Measurements from ENCODE around the gene PLVAP.

The PLVAP gene

DNA sequence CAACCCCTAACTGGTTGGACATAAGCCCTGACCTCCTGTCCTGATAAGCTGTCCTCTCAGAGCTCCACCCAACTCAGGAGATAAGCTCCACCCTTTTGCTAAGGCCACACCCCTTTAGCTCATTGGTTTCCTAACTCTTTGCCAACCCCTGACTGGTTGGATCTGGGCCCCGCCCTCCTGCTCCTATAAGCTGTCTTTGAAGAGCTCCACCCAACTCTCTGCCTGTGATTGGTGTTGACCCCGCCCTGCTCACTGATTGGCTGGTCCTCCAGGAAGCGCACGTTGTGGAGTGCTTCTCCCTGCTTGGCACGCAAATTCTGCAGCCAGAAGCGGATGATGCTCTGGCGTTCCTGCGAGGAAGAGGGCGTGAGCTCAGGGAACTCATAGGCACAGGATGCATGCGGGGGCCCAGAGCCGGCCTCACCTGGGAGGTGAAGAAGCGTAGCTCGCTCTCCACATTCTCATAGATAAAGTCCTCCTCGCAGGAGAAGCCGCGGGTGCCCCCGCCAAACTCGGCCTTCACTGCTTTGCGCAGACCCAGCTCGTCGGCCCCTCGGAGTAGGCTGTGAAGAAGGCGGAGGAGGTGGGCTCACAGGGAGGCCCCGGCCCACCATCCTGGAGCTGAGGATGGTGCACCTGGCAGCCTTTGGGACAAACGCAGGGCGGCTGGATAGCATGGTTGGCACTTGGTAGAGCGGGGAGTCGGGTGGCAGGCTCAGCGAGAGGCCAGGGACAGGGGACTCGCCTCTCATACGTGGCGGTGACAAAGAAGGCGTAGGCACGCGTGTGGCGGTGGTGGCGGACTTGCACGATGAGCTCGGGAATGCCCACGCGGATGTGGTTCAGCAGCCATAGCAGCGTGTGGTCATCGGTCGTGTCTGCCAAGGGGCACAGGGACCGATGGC, 44.2 kb downstream of the PLVAP start:
- DNase-seq, result no peak

GRCh38 chr19:17332360-17332676, 44.8 kb downstream of the PLVAP start:
- no peak for DNase-seq

GRCh38 chr19:17331045-17331558, 46.0 kb downstream of the PLVAP start:
- no peak for DNase-seq

- DNase-seq, result no peak
These were observed 46.7 kb downstream of the PLVAP start for GRCh38 chr19:17330262-17331044.

DNA sequence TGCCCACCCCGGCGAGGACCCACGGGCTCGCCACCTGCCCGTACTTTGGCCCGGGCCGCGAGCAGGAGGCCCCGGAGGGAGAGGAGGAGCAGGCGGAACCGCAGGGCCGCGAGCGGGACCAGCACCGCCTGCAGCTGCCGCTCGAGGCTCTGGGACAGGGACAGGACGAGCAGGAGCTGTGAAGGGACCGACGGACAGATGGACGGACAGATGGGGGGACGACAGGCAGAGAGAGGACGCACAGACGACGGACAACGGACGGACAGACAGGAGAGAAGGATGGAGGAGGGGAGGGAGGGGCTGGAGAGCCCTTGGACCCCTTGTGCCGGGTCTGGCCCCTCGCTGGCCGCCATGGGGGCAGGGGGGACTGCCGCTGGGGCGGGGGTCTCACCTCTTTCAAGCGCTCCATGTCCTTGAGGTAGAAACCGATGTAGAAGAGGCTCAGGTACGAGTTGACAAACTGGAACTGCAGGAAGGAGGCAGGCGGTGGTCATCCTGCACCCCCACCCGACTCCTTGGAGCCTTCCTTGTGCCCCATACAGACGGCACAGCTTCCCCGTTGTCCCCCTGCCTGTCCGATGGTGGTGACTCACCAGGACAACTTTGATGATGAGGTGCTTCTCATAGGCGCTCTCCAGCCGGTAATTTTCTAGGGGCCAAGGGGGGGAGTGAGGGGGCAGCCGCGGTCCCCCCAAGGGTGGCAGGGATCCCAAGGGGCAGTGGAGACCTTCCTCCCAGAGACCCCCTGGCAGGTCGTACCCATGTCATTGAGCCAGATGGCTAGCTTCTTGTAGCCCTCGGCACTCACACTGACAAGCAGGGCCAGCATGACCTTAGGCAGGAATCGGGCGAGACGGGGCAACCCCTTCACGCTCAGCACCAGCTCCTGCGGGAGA, 47.5 kb downstream of the PLVAP start:
- no peak for DNase-seq

- peak; percentile 24 for DNase-seq
These were observed 48.4 kb downstream of the PLVAP start for GRCh38 chr19:17328517-17329365.

DNA sequence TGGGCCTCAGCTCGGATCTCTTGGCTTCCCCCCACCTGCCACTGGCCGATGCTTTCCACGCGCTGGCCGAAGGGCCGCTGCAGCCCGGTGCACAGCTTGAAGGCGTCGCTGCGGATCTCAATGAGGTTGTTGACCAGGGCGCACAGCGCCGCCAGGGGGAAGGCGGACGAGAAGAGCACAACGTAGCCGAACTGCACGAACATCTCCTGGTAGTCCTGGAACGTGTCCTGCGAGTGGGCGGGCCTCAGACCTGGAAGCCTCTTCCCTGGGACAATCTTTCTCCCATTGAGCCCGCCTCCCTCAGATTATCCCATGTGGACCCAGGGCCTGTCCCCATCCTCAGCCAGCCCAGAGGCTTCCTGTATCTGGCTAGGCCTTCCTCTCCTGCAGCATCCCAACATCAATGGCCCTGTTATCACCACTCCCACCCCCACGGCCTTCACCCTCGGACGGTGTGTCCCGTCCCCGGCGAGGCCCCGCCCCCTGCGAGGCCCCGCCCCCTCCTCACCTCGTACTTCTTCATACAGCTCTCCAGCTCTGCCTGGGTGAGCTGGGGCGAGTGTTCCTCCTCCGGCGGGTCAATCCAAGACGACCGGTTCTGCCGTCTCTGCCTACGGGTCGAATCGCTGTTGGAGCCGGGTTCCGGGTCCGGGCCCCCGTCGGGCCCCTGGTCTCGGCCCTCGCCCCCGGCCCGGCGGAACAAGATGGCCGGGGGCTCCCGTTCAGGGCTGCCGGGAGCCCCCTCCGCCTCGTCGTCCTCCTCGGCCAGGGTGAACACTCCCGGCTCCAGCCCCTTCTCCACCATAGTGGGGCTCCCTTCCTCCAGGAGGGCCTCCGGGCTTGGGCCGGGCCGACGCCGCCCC, 49.3 kb downstream of the PLVAP start:
- DNase-seq, result peak; percentile 38

- no peak for DNase-seq
These were observed 50.0 kb downstream of the PLVAP start for GRCh38 chr19:17327068-17327653.

GRCh38 chr19:17326595-17326966, 50.6 kb downstream of the PLVAP start:
- DNase-seq, result no peak

DNA sequence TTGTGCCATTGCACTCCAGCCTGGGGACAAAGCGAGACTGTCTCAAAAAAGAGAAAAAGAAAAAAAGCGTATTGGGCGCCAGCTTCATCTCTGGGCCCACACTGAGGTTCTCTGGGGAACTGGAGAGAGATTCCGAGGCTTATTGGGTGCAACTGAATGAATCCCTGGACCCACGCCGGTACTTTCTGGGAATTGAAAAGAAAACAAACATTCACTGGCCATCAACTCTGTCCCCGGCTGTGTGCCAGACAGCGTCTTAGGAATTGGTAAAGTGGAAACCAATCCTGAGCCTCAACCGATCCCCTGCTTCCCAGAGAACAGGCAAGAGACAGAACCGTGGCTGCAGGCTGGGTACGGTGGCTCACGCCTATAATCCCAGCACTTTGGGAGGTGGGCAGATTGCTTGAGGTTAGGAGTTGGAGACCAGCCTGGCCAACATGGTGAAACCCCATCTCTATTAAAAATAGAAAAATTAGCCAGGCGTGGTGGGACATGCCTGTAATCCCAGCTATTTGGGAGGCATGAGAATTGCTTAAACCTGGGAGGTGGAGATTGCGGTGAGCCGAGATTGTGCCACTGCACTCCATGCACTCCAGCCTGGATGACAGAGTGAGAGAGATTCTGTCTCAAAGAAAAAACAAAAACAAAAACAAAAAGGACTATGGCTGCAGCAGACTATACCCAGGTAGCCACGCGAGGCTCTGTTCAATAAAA, 51.1 kb downstream of the PLVAP start:
- DNase-seq, result no peak

- DNase-seq, result no peak
These were observed 52.0 kb downstream of the PLVAP start for GRCh38 chr19:17325133-17325532.

- DNase-seq, result no peak
These were observed 52.6 kb downstream of the PLVAP start for GRCh38 chr19:17324357-17325114.

DNA sequence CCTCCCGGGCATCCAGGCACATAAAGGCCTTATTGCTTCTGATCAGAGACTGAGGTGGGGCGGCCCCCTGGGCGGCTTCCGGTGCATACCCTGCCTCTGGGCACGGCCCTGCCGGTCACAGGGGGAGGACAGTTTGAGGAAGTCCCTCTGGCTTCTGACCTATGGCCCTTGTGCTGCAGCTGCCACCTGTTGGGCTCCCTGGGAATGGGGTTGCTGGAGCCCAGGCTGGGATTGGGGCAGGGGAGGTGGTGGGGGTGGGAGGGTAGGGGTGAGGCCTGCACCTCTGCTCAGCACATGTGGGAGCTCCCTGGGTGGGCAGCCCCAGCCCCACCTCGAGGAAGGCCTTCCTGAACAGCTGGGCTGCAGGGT, 53.2 kb downstream of the PLVAP start:
- no peak for DNase-seq

- no peak for DNase-seq
These were observed 53.7 kb downstream of the PLVAP start for GRCh38 chr19:17323300-17323963.

DNA sequence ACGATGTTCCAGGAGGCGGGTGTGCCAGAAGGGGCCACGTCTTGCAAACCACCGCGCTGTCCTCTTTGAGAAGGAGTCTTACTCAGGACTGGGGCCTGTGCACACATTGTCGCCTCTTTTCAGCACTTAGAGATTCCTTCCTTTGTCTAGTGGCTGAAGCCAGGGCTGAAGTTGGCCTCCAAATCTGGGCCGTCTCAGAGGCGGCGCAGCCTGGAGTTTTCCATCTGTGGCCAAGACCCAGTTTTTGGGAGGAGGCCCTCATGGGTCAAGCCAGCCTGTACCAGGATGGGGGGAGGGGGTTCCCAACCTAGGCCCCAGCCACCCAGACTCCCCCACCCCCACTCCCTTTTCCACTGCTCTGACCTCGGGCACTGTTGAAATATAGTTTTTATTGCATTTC, 54.3 kb downstream of the PLVAP start:
- DNase-seq, result no peak

DNA sequence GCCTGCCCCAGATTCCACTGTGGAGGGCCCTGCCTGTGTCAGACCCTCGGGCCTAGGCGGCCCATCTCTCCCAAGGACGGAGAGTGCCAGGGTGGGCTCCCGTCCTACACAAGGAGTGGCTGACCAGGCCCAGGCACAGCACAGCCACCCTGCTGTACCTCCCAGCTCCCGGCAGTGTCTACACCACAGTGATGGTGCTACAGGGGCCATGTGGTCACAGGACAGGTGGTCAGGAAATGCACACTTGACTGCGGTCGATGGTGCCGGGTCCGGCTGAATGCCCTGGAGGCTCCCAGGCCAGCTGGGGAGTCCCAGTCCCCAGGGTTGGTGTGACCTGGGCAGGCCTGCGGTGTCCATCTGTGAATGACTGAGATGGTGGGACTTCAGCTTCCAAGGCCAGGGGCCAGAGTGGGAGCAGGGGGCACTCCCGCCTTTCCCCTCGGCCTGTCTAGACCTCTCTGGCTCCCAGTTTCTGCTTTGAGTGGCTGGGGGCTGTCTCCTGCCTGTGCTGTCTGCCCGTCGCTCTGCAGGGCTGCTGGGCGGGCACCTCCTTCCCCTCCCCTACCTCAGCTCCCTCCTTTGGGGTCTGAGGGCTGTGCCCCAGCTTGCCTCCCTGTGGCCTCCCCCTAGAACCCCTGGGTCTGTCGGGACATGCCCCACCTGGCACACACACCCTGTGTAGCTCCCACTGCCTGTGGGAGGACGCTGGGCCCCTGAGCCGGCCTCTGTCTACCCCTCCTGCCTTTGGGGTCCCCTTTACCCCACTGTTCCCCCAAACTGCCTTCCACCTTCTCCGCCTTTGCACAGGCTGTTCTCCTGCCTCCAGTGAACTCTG, 55.3 kb downstream of the PLVAP start:
- no peak for DNase-seq

DNA sequence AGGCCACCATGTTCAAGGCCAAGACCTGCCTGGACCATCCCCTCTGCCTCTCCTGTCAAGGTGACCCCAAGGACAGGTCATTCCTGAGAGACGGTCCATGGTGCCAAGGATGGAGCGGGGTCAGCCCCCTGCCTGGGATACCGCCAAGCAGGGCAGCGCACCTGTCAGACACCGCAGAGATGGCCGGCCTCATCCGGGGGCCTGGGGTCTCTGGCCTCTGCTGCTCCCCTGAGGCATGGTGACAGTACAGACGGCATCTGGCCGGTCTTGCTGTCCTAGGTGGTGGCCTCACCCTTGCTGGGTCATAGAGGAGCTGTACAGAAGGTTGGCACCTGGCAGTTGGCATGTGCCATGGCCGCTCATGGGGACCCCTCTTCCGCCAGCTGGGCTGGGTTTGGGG, 56.7 kb downstream of the PLVAP start:
- no peak for DNase-seq

Measured in activated effector memory CD4-positive, alpha-beta T cell treated with Interleukin-2 at 50 U/mL for 16 hours (primary cell).